Breast epithelium (tissue), 3 donors: Measurements from ENCODE around the gene ADAMTSL4.

Source experiments
- POLR2A ChIP-seq: fragments of 450-650 bp; IDR thresholded peaks from one replicate; pipeline ENCODE4 v1.6.1; 2016; ENCODE audit warnings: antibody characterized with exemption, mild to moderate bottlenecking, moderate library complexity
- POLR2AphosphoS5 ChIP-seq, 3 donors: sonication (generic); formaldehyde crosslinking; IDR thresholded peaks; one replicate each; pipeline ENCODE4 v1.6.1; 2017; ENCODE audit warnings: antibody characterized with exemption in 3 of 3
- TF ChIP-seq, protein P1 (sequence below), 3 donors: fragments of 450-650 bp; IDR thresholded peaks; one replicate each; pipeline ENCODE4 v1.5.1; 2016 to 2017; ENCODE audit warnings: antibody characterized with exemption in 3 of 3, mild to moderate bottlenecking in 3 of 3, moderate library complexity in 3 of 3

DNA sequence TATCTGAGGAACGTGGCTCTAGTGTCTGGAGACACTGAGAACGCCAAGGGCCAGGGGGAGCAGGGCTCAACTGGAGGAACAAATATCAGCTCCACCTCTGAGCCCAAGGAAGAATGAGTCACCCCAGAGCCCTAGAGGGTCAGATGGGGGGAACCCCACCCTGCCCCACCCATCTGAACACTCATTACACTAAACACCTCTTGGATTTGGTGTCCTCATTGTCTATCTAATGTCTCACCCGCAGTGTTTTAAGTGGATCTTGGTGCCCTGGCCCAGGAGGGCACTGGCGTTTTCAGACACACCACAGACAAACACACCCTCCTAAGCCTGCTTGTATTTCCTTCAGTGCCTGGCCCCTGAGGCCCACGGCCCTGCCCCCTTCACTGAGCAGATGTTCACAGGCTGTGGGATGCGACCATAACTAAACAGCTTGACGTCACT lies 35.8 kb upstream of the ADAMTSL4 start:
- TF ChIP-seq POLR2A (no peak), POLR2AphosphoS5 (IDR thresholded peaks at IDR 0.05) (no peak)
- TF ChIP-seq, protein P1, sequence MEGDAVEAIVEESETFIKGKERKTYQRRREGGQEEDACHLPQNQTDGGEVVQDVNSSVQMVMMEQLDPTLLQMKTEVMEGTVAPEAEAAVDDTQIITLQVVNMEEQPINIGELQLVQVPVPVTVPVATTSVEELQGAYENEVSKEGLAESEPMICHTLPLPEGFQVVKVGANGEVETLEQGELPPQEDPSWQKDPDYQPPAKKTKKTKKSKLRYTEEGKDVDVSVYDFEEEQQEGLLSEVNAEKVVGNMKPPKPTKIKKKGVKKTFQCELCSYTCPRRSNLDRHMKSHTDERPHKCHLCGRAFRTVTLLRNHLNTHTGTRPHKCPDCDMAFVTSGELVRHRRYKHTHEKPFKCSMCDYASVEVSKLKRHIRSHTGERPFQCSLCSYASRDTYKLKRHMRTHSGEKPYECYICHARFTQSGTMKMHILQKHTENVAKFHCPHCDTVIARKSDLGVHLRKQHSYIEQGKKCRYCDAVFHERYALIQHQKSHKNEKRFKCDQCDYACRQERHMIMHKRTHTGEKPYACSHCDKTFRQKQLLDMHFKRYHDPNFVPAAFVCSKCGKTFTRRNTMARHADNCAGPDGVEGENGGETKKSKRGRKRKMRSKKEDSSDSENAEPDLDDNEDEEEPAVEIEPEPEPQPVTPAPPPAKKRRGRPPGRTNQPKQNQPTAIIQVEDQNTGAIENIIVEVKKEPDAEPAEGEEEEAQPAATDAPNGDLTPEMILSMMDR (IDR thresholded peaks at IDR 0.05), result no peak
